ENCODE data around the gene ACSL1. TPM values are rescaled to one million over a fixed set of nuclear protein-coding genes. Genes with fewer than 3 reads are reported as not detected.

Gene ACSL1
- total RNA-seq, 2 experiments from 2014 or later: 22.0 to 22.2 TPM

GRCh38 chr4:184778325-184778724 is 47.4 kb downstream of the ACSL1 start:
- intact Hi-C loops (cut with micrococcal nuclease): no loop called here
- Mint-ChIP-seq H3K9me3 (peaks cover 3% of the 10 kb centered on the region), H3K27me3 (no peaks in the 10 kb centered on the region), H3K36me3 (peaks cover 14% of the 10 kb centered on the region), H3K4me1 (ENCODE audit: low read depth) (no peaks in the 10 kb centered on the region), H3K4me3 (no peak overlapping the region), H3K27ac (no peak overlapping the region)
- POLR2A ChIA-PET: no interaction called here
- CTCF ChIA-PET: no interaction called here
- no peak for DNase-seq

GRCh38 chr4:184776821-184777220 is 48.9 kb downstream of the ACSL1 start:
- intact Hi-C loops (cut with micrococcal nuclease): no loop called here
- H3K27ac Mint-ChIP-seq: no peak overlapping the region
- H3K9me3 Mint-ChIP-seq: peaks cover 3% of the 10 kb centered on the region
- CTCF ChIA-PET: no interaction called here
- no peak for DNase-seq
- no peaks in the 10 kb centered on the region for H3K27me3 Mint-ChIP-seq
- no peaks in the 10 kb centered on the region for H3K4me1 Mint-ChIP-seq (ENCODE audit: low read depth)
- peaks cover 8% of the 10 kb centered on the region for H3K36me3 Mint-ChIP-seq
- H3K4me3 Mint-ChIP-seq: no peak overlapping the region
- POLR2A ChIA-PET: no interaction called here

GRCh38 chr4:184775854-184776555 is 49.8 kb downstream of the ACSL1 start:
- Mint-ChIP-seq H3K4me3 (no peak overlapping the region), H3K4me1 (ENCODE audit: low read depth) (no peaks in the 10 kb centered on the region), H3K9me3 (peaks cover 3% of the 10 kb centered on the region), H3K27ac (no peak overlapping the region), H3K27me3 (no peaks in the 10 kb centered on the region), H3K36me3 (peaks cover 8% of the 10 kb centered on the region)
- ChIA-PET CTCF (no interaction called here), POLR2A (no interaction called here)
- no peak for DNase-seq
- intact Hi-C loops (cut with micrococcal nuclease): no loop called here

GRCh38 chr4:184774152-184774551 is 51.6 kb downstream of the ACSL1 start:
- Mint-ChIP-seq H3K27ac (no peak overlapping the region), H3K36me3 (peaks cover 10% of the 10 kb centered on the region), H3K4me1 (ENCODE audit: low read depth) (no peaks in the 10 kb centered on the region), H3K4me3 (no peak overlapping the region), H3K9me3 (peaks cover under 1% of the 10 kb centered on the region), H3K27me3 (no peaks in the 10 kb centered on the region)
- ChIA-PET POLR2A (no interaction called here), CTCF (no interaction called here)
- intact Hi-C loops (cut with micrococcal nuclease): no loop called here
- no peak for DNase-seq

- intact Hi-C loops (cut with micrococcal nuclease): no loop called here
- CTCF ChIA-PET: no interaction called here
- Mint-ChIP-seq H3K4me3 (no peak overlapping the region), H3K27ac (no peak overlapping the region), H3K36me3 (peaks cover 17% of the 10 kb centered on the region), H3K9me3 (no peaks in the 10 kb centered on the region), H3K4me1 (ENCODE audit: low read depth) (no peaks in the 10 kb centered on the region), H3K27me3 (no peaks in the 10 kb centered on the region)
- POLR2A ChIA-PET: no interaction called here
- no peak for DNase-seq
Measured at GRCh38 chr4:184771416-184771815, 54.4 kb downstream of the ACSL1 start.

GRCh38 chr4:184769141-184769765 is 56.5 kb downstream of the ACSL1 start:
- no peaks in the 10 kb centered on the region for H3K9me3 Mint-ChIP-seq
- POLR2A ChIA-PET: no interaction called here
- peaks cover 32% of the 10 kb centered on the region for H3K36me3 Mint-ChIP-seq

GRCh38 chr4:184768296-184768695 is 57.5 kb downstream of the ACSL1 start:
- POLR2A ChIA-PET: no interaction called here
- Mint-ChIP-seq H3K4me3 (no peak overlapping the region), H3K27ac (no peak overlapping the region), H3K9me3 (no peaks in the 10 kb centered on the region), H3K4me1 (ENCODE audit: low read depth) (no peaks in the 10 kb centered on the region), H3K27me3 (no peaks in the 10 kb centered on the region), H3K36me3 (peaks cover 31% of the 10 kb centered on the region)
- intact Hi-C loops (cut with micrococcal nuclease): no loop called here
- no peak for DNase-seq
- CTCF ChIA-PET: interaction anchor here (2.3 kb wide), 1 partner anchor 23 kb away, joined by 8 read pairs; no protein-coding TSS in a partner anchor

More at GRCh38 chr4:184769141-184769765, 56.5 kb downstream of the ACSL1 start:
- intact Hi-C loops (cut with micrococcal nuclease): no loop called here
- CTCF ChIA-PET: no interaction called here
- no peak for DNase-seq
- no peak overlapping the region for H3K27ac Mint-ChIP-seq
- no peak overlapping the region for H3K4me3 Mint-ChIP-seq
- H3K4me1 Mint-ChIP-seq (ENCODE audit: low read depth): no peaks in the 10 kb centered on the region
- H3K27me3 Mint-ChIP-seq: no peaks in the 10 kb centered on the region

- CTCF ChIA-PET: interaction anchor here (2.3 kb wide), 1 partner anchor 21 kb away, joined by 8 read pairs; no protein-coding TSS in a partner anchor
- POLR2A ChIA-PET: no interaction called here
- H3K36me3 Mint-ChIP-seq: peaks cover 38% of the 10 kb centered on the region
Measured at GRCh38 chr4:184766446-184766845, 59.3 kb downstream of the ACSL1 start.

GRCh38 chr4:184765473-184766340 is 60.1 kb downstream of the ACSL1 start:
- Mint-ChIP-seq H3K36me3 (peaks cover 44% of the 10 kb centered on the region), H3K4me1 (ENCODE audit: low read depth) (peaks cover 14% of the 10 kb centered on the region), H3K9me3 (no peaks in the 10 kb centered on the region), H3K27ac (no peak overlapping the region), H3K4me3 (no peak overlapping the region), H3K27me3 (no peaks in the 10 kb centered on the region)
- intact Hi-C loops (cut with micrococcal nuclease): no loop called here
- ChIA-PET CTCF (no interaction called here), POLR2A (no interaction called here)
- DNase-seq: no peak

More at GRCh38 chr4:184766446-184766845, 59.3 kb downstream of the ACSL1 start:
- DNase-seq: no peak
- Mint-ChIP-seq H3K9me3 (no peaks in the 10 kb centered on the region), H3K4me1 (ENCODE audit: low read depth) (peaks cover 14% of the 10 kb centered on the region), H3K4me3 (no peak overlapping the region), H3K27ac (no peak overlapping the region), H3K27me3 (no peaks in the 10 kb centered on the region)
- intact Hi-C loops (cut with micrococcal nuclease): no loop called here

- Mint-ChIP-seq H3K4me3 (no peak overlapping the region), H3K27ac (no peak overlapping the region), H3K27me3 (no peaks in the 10 kb centered on the region), H3K36me3 (peaks cover 48% of the 10 kb centered on the region), H3K9me3 (no peaks in the 10 kb centered on the region), H3K4me1 (ENCODE audit: low read depth) (peaks cover 14% of the 10 kb centered on the region)
- CTCF ChIA-PET: no interaction called here
- POLR2A ChIA-PET: no interaction called here
- intact Hi-C loops (cut with micrococcal nuclease): no loop called here
- DNase-seq: no peak
Measured at GRCh38 chr4:184764601-184765000, 61.2 kb downstream of the ACSL1 start.

GRCh38 chr4:184763150-184763780 is 62.5 kb downstream of the ACSL1 start:
- CTCF ChIA-PET: interaction anchor here (2.3 kb wide), 1 partner anchor 18 kb away, joined by 6 read pairs; no protein-coding TSS in a partner anchor
- H3K27me3 Mint-ChIP-seq: no peaks in the 10 kb centered on the region
- H3K36me3 Mint-ChIP-seq: peaks cover 55% of the 10 kb centered on the region
- POLR2A ChIA-PET: interaction anchor here (1.5 kb wide), 1 partner anchor 29 kb away, joined by 6 read pairs; the partner anchor contains the start of gene CENPU
- peaks cover 14% of the 10 kb centered on the region for H3K4me1 Mint-ChIP-seq (ENCODE audit: low read depth)
- peak overlapping the region; percentile 25 for H3K27ac Mint-ChIP-seq
- H3K9me3 Mint-ChIP-seq: no peaks in the 10 kb centered on the region
- intact Hi-C loops (cut with micrococcal nuclease): no loop called here
- H3K4me3 Mint-ChIP-seq: no peak overlapping the region
- DNase-seq: no peak

- ChIA-PET CTCF (interaction anchor here (0.8 to 2.3 kb wide), 4 partner anchors 17 to 498 kb away, joined by 3 to 6 read pairs (median 3); no protein-coding TSS in a partner anchor), POLR2A (interaction anchor here (1.0 to 1.5 kb wide), 2 partner anchors 28 to 31 kb away, joined by 3 to 6 read pairs; partner anchors contain the start of gene CENPU)
- Mint-ChIP-seq H3K27ac (peak overlapping the region; percentile 78), H3K9me3 (no peaks in the 10 kb centered on the region), H3K36me3 (peaks cover 51% of the 10 kb centered on the region), H3K4me3 (peak overlapping the region; percentile 28), H3K4me1 (ENCODE audit: low read depth) (peaks cover 14% of the 10 kb centered on the region), H3K27me3 (no peaks in the 10 kb centered on the region)
- intact Hi-C loops (cut with micrococcal nuclease): loop anchor here (1.0 kb wide), 3 partner anchors 28 to 498 kb away; partner anchors contain the start of gene CENPU
- DNase-seq: peak; percentile 54
Measured at GRCh38 chr4:184762100-184762499, 63.7 kb downstream of the ACSL1 start.

Data from activated CD4-positive, alpha-beta memory T cell treated with anti-CD3 and anti-CD28 coated beads for 36 hours (primary cell).